Urinary bladder (tissue), 4 donors: ENCODE measurements around the gene UQCC2. TPM values are rescaled to one million over a fixed set of nuclear protein-coding genes. Genes with fewer than 3 reads are reported as not detected.

Source experiments
- DNase-seq: peaks from one replicate; pipeline ENCODE4 v3.0.0-alpha.2; 2015; ENCODE audit errors: extremely low spot score
- H3K27ac ChIP-seq: one replicate; pipeline ENCODE4 v1.5.1; 2013; ENCODE audit warnings: low read depth, mild to moderate bottlenecking, moderate library complexity
- H3K36me3 ChIP-seq: one replicate; pipeline ENCODE4 v1.6.1; 2013; ENCODE audit warnings: mild to moderate bottlenecking, moderate library complexity; ENCODE audit not compliant: insufficient read depth
- H3K4me1 ChIP-seq: one replicate; pipeline ENCODE4 v1.6.1; 2013; ENCODE audit warnings: mild to moderate bottlenecking, moderate library complexity; ENCODE audit not compliant: insufficient read depth
- H3K4me3 ChIP-seq: one replicate; pipeline ENCODE4 v1.5.1; 2013; ENCODE audit warnings: low read depth, low read length
- WGBS: extraction: QIAGEN DNeasy Blood & Tissue Kit; methylation state at CpG from one replicate; pipeline ENCODE4 v1.1.7; 2013; 5-methylcytosine and 5-hydroxymethylcytosine counted together
- polyA plus RNA-seq: library from polyadenylated mRNA; stranded (reverse); fragments of 200-250 nt; gene quantifications from one replicate; pipeline ENCODE4 v1.2.3, GENCODE V29; 2013
- total RNA-seq: library from RNA; depleted of rRNA; stranded (reverse); fragments of >200 nt; gene quantifications from one replicate; pipeline ENCODE4 v1.2.3, GENCODE V29; 2014
- donor health status: healthy with polysubstance abuse.
- donor health status: healthy.

UQCC2 gene
- total and polyA plus RNA-seq, 2 donors, result 14.4 to 43.7 TPM

GRCh38 chr6:33725891-33726673 is 14.6 kb upstream of the UQCC2 start:
- H3K4me1 ChIP-seq, result no peaks in the 10 kb centered on the region
- DNase-seq, result no peak
- H3K27ac ChIP-seq, result no peak overlapping the region
- H3K4me3 ChIP-seq, result no peak overlapping the region
- no peaks in the 10 kb centered on the region for H3K36me3 ChIP-seq
- 85% methylated on average over 7 of the region's 7 CpGs for WGBS

- DNase-seq, result no peak
- Histone ChIP-seq H3K4me3 (no peak overlapping the region), H3K4me1 (no peaks in the 10 kb centered on the region), H3K36me3 (no peaks in the 10 kb centered on the region), H3K27ac (no peak overlapping the region)
- WGBS, result 94% methylated on average over 13 of the region's 14 CpGs
Observed at GRCh38 chr6:33725222-33725621, 13.7 kb upstream of the UQCC2 start.

GRCh38 chr6:33724102-33725023 is 12.9 kb upstream of the UQCC2 start:
- H3K27ac ChIP-seq, result no peak overlapping the region
- WGBS, result 61% methylated on average over 13 of the region's 13 CpGs
- no peak for DNase-seq

GRCh38 chr6:33723371-33724085 is 12.0 kb upstream of the UQCC2 start:
- DNase-seq, result no peak
- no peaks in the 10 kb centered on the region for H3K4me1 ChIP-seq
- no peak overlapping the region for H3K4me3 ChIP-seq
- no peaks in the 10 kb centered on the region for H3K36me3 ChIP-seq
- H3K27ac ChIP-seq, result no peak overlapping the region
- 45% methylated on average over 3 of the region's 3 CpGs for WGBS

More at GRCh38 chr6:33724102-33725023, 12.9 kb upstream of the UQCC2 start:
- Histone ChIP-seq H3K36me3 (no peaks in the 10 kb centered on the region), H3K4me3 (no peak overlapping the region), H3K4me1 (no peaks in the 10 kb centered on the region)

GRCh38 chr6:33722103-33722623 is 10.7 kb upstream of the UQCC2 start:
- Histone ChIP-seq H3K4me3 (no peak overlapping the region), H3K4me1 (no peaks in the 10 kb centered on the region), H3K27ac (no peak overlapping the region), H3K36me3 (no peaks in the 10 kb centered on the region)
- no peak for DNase-seq
- WGBS, result 63% methylated on average over 5 of the region's 5 CpGs

GRCh38 chr6:33721508-33721907 is 10.0 kb upstream of the UQCC2 start:
- Histone ChIP-seq H3K36me3 (no peaks in the 10 kb centered on the region), H3K4me3 (no peak overlapping the region), H3K4me1 (no peaks in the 10 kb centered on the region), H3K27ac (no peak overlapping the region)
- WGBS, result 72% methylated on average over 5 of the region's 5 CpGs
- DNase-seq, result no peak

- WGBS, result 84% methylated on average over 1 of the region's 1 CpG
Observed at GRCh38 chr6:33720998-33721397, 9.5 kb upstream of the UQCC2 start.

GRCh38 chr6:33719326-33719987 is 8.0 kb upstream of the UQCC2 start:
- no peak overlapping the region for H3K27ac ChIP-seq
- no peaks in the 10 kb centered on the region for H3K4me1 ChIP-seq
- no peaks in the 10 kb centered on the region for H3K36me3 ChIP-seq
- WGBS, result 81% methylated on average over 11 of the region's 11 CpGs
- DNase-seq, result no peak
- no peak overlapping the region for H3K4me3 ChIP-seq

More at GRCh38 chr6:33720998-33721397, 9.5 kb upstream of the UQCC2 start:
- Histone ChIP-seq H3K4me3 (no peak overlapping the region), H3K27ac (peak overlapping the region; percentile 48), H3K36me3 (no peaks in the 10 kb centered on the region), H3K4me1 (no peaks in the 10 kb centered on the region)
- no peak for DNase-seq

GRCh38 chr6:33718713-33719112 is 7.2 kb upstream of the UQCC2 start:
- no peak for DNase-seq
- H3K4me3 ChIP-seq, result no peak overlapping the region
- H3K4me1 ChIP-seq, result no peaks in the 10 kb centered on the region
- H3K27ac ChIP-seq, result no peak overlapping the region
- H3K36me3 ChIP-seq, result no peaks in the 10 kb centered on the region
- 96% methylated on average over 2 of the region's 2 CpGs for WGBS

GRCh38 chr6:33717934-33718455 is 6.5 kb upstream of the UQCC2 start:
- Histone ChIP-seq H3K27ac (no peak overlapping the region), H3K4me3 (no peak overlapping the region), H3K36me3 (no peaks in the 10 kb centered on the region), H3K4me1 (no peaks in the 10 kb centered on the region)
- WGBS, result 16% methylated on average over 6 of the region's 6 CpGs
- peak; percentile 33 for DNase-seq

- no peaks in the 10 kb centered on the region for H3K4me1 ChIP-seq
- H3K27ac ChIP-seq, result no peak overlapping the region
- H3K36me3 ChIP-seq, result no peaks in the 10 kb centered on the region
- H3K4me3 ChIP-seq, result no peak overlapping the region
- no peak for DNase-seq
- WGBS, result 80% methylated on average over 8 of the region's 8 CpGs
Observed at GRCh38 chr6:33716890-33717632, 5.6 kb upstream of the UQCC2 start.

- H3K4me1 ChIP-seq, result no peaks in the 10 kb centered on the region
- WGBS, result 75% methylated on average over 7 of the region's 7 CpGs
- no peak overlapping the region for H3K4me3 ChIP-seq
- H3K36me3 ChIP-seq, result no peaks in the 10 kb centered on the region
- DNase-seq, result no peak
- no peak overlapping the region for H3K27ac ChIP-seq
Observed at GRCh38 chr6:33716379-33716778, 4.9 kb upstream of the UQCC2 start.
